HEK293 (cell line): ENCODE measurements around the gene ELN.

Experiments used
- CTCF ChIA-PET: fragments of 350-600 bp; formaldehyde crosslinking; extraction: SDS; loops from one replicate; lab custom pipeline; 2021; ENCODE audit warnings: antibody characterized with exemption; lab: Yijun Ruan, JAX
- POLR2A ChIA-PET: fragments of 300-600 bp; formaldehyde crosslinking; extraction: SDS; loops from one replicate; lab custom pipeline; 2020; ENCODE audit warnings: antibody characterized with exemption, inconsistent platforms; lab: Yijun Ruan, JAX
- H3K27ac ChIP-seq: fragments of 200-500 bp; sonication (Bioruptor generic); 2 replicates; pipeline ENCODE4 v1.5.1; 2014; ENCODE audit warnings: low read depth, low read length, control low read depth, inconsistent platforms; ENCODE audit errors: extremely low read depth
- H3K36me3 ChIP-seq, 2 experiments: fragments of 200-500 bp in 1 of 2; sonication (Bioruptor generic) in 1 of 2; 1 replicate in 1 of 2; 2 replicates in 1 of 2; pipeline ENCODE4 v1.5.1; 2014 to 2017; ENCODE audit warnings: inconsistent platforms in 2 of 2, low read length in 2 of 2; ENCODE audit not compliant: control insufficient read depth in 2 of 2, insufficient read depth in 1 of 2
- H3K4me1 ChIP-seq: fragments of 200-500 bp; sonication (Bioruptor generic); 2 replicates; pipeline ENCODE4 v1.5.1; 2014; ENCODE audit warnings: mild to moderate bottlenecking, low read length, inconsistent platforms; ENCODE audit not compliant: control insufficient read depth, insufficient read depth
- H3K4me3 ChIP-seq: 2 replicates; pipeline ENCODE4 v1.5.1; 2011; ENCODE audit warnings: low read depth, mild to moderate bottlenecking, control low read depth, low read length, moderate library complexity
- H3K9me3 ChIP-seq: fragments of 200-500 bp; sonication (Bioruptor generic); 2 replicates; pipeline ENCODE4 v1.5.1; 2014; ENCODE audit warnings: low read depth, low read length, inconsistent platforms; ENCODE audit not compliant: control insufficient read depth, insufficient read depth
- GLIS1 ChIP-seq: fragments of 450-650 bp; formaldehyde crosslinking; IDR thresholded peaks from 2 replicates; pipeline ENCODE4 v1.5.1; 2016; ENCODE audit warnings: missing biosample characterization, missing genetic modification characterization
- MYNN ChIP-seq: fragments of 450-650 bp; formaldehyde crosslinking; IDR thresholded peaks from 2 replicates; pipeline ENCODE4 v1.5.1; 2016; ENCODE audit warnings: missing biosample characterization, missing genetic modification characterization, borderline replicate concordance
- OVOL3 ChIP-seq: fragments of 450-650 bp; formaldehyde crosslinking; IDR thresholded peaks from 2 replicates; pipeline ENCODE4 v1.5.1; 2016; ENCODE audit warnings: missing biosample characterization, missing genetic modification characterization
- SP2 ChIP-seq: fragments of 450-650 bp; formaldehyde crosslinking; IDR thresholded peaks from 2 replicates; pipeline ENCODE4 v1.5.1; 2016; ENCODE audit warnings: missing biosample characterization, missing genetic modification characterization
- ZBTB11 ChIP-seq: fragments of 450-650 bp; formaldehyde crosslinking; conservative IDR thresholded peaks from 2 replicates; pipeline ENCODE4 v1.5.1; 2016; ENCODE audit warnings: low read depth, missing biosample characterization, missing genetic modification characterization
- ZBTB17 ChIP-seq: fragments of 450-650 bp; formaldehyde crosslinking; IDR thresholded peaks from 2 replicates; pipeline ENCODE4 v1.5.1; 2016; ENCODE audit warnings: missing biosample characterization, missing genetic modification characterization
- ZBTB6 ChIP-seq: fragments of 450-650 bp; formaldehyde crosslinking; IDR thresholded peaks from 2 replicates; pipeline ENCODE4 v1.5.1; 2017; ENCODE audit warnings: missing biosample characterization, missing genetic modification characterization
- ZIC2 ChIP-seq: fragments of 450-650 bp; formaldehyde crosslinking; IDR thresholded peaks from 2 replicates; pipeline ENCODE4 v1.5.1; 2016; ENCODE audit warnings: missing biosample characterization, missing genetic modification characterization
- ZNF174 ChIP-seq: fragments of 450-650 bp; formaldehyde crosslinking; IDR thresholded peaks from 2 replicates; pipeline ENCODE4 v1.5.0; 2017; ENCODE audit warnings: missing biosample characterization, mild to moderate bottlenecking, missing genetic modification characterization
- ZNF19 ChIP-seq: fragments of 450-650 bp; formaldehyde crosslinking; IDR thresholded peaks from 2 replicates; pipeline ENCODE4; 2016; ENCODE audit warnings: missing biosample characterization, missing genetic modification characterization, low read depth
- ZNF24 ChIP-seq: fragments of 450-650 bp; formaldehyde crosslinking; IDR thresholded peaks from 2 replicates; pipeline ENCODE4 v1.5.1; 2016; ENCODE audit warnings: missing biosample characterization, missing genetic modification characterization
- ZNF292 ChIP-seq: fragments of 450-650 bp; formaldehyde crosslinking; IDR thresholded peaks from 2 replicates; pipeline ENCODE4 v1.5.1; 2016; ENCODE audit warnings: low read depth, missing biosample characterization, missing genetic modification characterization, borderline replicate concordance
- ZNF366 ChIP-seq: fragments of 450-650 bp; formaldehyde crosslinking; conservative IDR thresholded peaks from 2 replicates; pipeline ENCODE4 v1.5.1; 2016; ENCODE audit warnings: missing biosample characterization, missing genetic modification characterization
- ZNF37A ChIP-seq: fragments of 450-650 bp; IDR thresholded peaks from 2 replicates; pipeline ENCODE4 v1.5.1; 2018; ENCODE audit warnings: missing biosample characterization, missing genetic modification characterization
- ZNF391 ChIP-seq: fragments of 450-650 bp; formaldehyde crosslinking; IDR thresholded peaks from 2 replicates; pipeline ENCODE4 v1.5.1; 2016; ENCODE audit warnings: low read depth, missing biosample characterization, missing genetic modification characterization, borderline replicate concordance
- ZNF544 ChIP-seq: fragments of 450-650 bp; formaldehyde crosslinking; IDR thresholded peaks from 2 replicates; pipeline ENCODE4 v1.5.0; 2017; ENCODE audit warnings: missing biosample characterization, missing genetic modification characterization
- ZNF777 ChIP-seq: fragments of 450-650 bp; formaldehyde crosslinking; IDR thresholded peaks from 2 replicates; pipeline ENCODE4 v1.5.1; 2017; ENCODE audit warnings: missing biosample characterization, missing genetic modification characterization, borderline replicate concordance
- ZSCAN23 ChIP-seq: fragments of 450-650 bp; formaldehyde crosslinking; IDR thresholded peaks from 2 replicates; pipeline ENCODE4 v1.5.1; 2016; ENCODE audit warnings: missing biosample characterization, missing genetic modification characterization

The ELN gene

GRCh38 chr7:74047804-74048380 lies 19.9 kb downstream of the ELN start (continued):
- TF ChIP-seq ZBTB11 (tag by site-specific recombination) (no peak), ZBTB6 (tag by site-specific recombination) (no peak), ZNF174 (tag by site-specific recombination) (no peak), OVOL3 (tag by site-specific recombination) (no peak), ZNF366 (tag by site-specific recombination) (no peak), SP2 (tag by site-specific recombination) (no peak), ZSCAN23 (tag by site-specific recombination) (no peak), ZNF391 (tag by site-specific recombination) (no peak)

- POLR2A ChIA-PET: no interaction called here
Observed at GRCh38 chr7:74048999-74049599, 21.1 kb downstream of the ELN start.

GRCh38 chr7:74049997-74050798 lies 22.2 kb downstream of the ELN start:
- H3K36me3 ChIP-seq: no peaks in the 10 kb centered on the region
- POLR2A ChIA-PET: no interaction called here
- no peak overlapping the region for H3K4me3 ChIP-seq
- no peaks in the 10 kb centered on the region for H3K4me1 ChIP-seq
- H3K27ac ChIP-seq: no peak overlapping the region
- TF ChIP-seq ZNF366 (tag by site-specific recombination): peak; percentile 98
- TF ChIP-seq MYNN (tag by site-specific recombination): no peak
- TF ChIP-seq ZNF24 (tag by site-specific recombination): 0 out of 2 replicates have a peak, but pooled peaks have one; percentile 42
- TF ChIP-seq ZBTB17: peak; percentile 100
- CTCF ChIA-PET: interaction anchor here (0.6 kb wide), 1 partner anchor 10 kb away, joined by 3 read pairs; no protein-coding TSS in a partner anchor
- no peaks in the 10 kb centered on the region for H3K9me3 ChIP-seq

More at GRCh38 chr7:74048999-74049599, 21.1 kb downstream of the ELN start:
- CTCF ChIA-PET: no interaction called here
- Histone ChIP-seq H3K27ac (no peak overlapping the region), H3K36me3 (no peaks in the 10 kb centered on the region), H3K9me3 (no peaks in the 10 kb centered on the region), H3K4me1 (no peaks in the 10 kb centered on the region), H3K4me3 (no peak overlapping the region)
- TF ChIP-seq ZNF366 (tag by site-specific recombination) (peak; percentile 98), ZNF37A (no peak), ZBTB17 (peak; percentile 100)

GRCh38 chr7:74051193-74051592 lies 23.2 kb downstream of the ELN start:
- CTCF ChIA-PET: interaction anchor here (1.4 to 2.2 kb wide), 2 partner anchors 25 to 115 kb away, joined by 3 to 7 read pairs; no protein-coding TSS in a partner anchor
- POLR2A ChIA-PET: interaction anchor here (0.9 kb wide), 1 partner anchor 191 kb away, joined by 4 read pairs; no protein-coding TSS in a partner anchor
- Histone ChIP-seq H3K4me1 (no peaks in the 10 kb centered on the region), H3K9me3 (no peaks in the 10 kb centered on the region), H3K27ac (no peak overlapping the region), H3K4me3 (no peak overlapping the region), H3K36me3 (no peaks in the 10 kb centered on the region)
- no peak for TF ChIP-seq ZNF777 (tag by site-specific recombination)
- TF ChIP-seq ZNF292 (tag by site-specific recombination): no peak
- TF ChIP-seq ZIC2 (tag by site-specific recombination): peak; percentile 48
- TF ChIP-seq ZNF544 (tag by site-specific recombination): no peak
- no peak for TF ChIP-seq ZNF19 (tag by site-specific recombination)
- 0 out of 2 replicates have a peak, but pooled peaks have one; percentile 14 for TF ChIP-seq GLIS1
